Vagina (tissue), 2 donors: ENCODE measurements around the gene CD34. TPM values are rescaled to one million over a fixed set of nuclear protein-coding genes. Genes with fewer than 3 reads are reported as not detected.

ENCODE experiments used
- DNase-seq, 2 donors: peaks; one replicate each; pipeline ENCODE4 v3.0.0-alpha.2; 2017; ENCODE audit errors: extremely low spot score in 2 of 2
- H3K27ac ChIP-seq: fragments of 200-600 bp; sonication (generic); one replicate; pipeline ENCODE4 v1.5.1; 2019
- H3K27me3 ChIP-seq: fragments of 200-600 bp; sonication (generic); one replicate; pipeline ENCODE4 v1.5.1; 2019
- H3K36me3 ChIP-seq, 2 donors: fragments of 200-600 bp; sonication (generic); one replicate each; pipeline ENCODE4 v1.5.1; 2017 to 2019
- H3K4me1 ChIP-seq: fragments of 200-600 bp; sonication (generic); one replicate; pipeline ENCODE4 v1.5.1; 2019
- H3K4me3 ChIP-seq, 2 donors: fragments of 200-600 bp; sonication (generic); 1 replicate in 1 of 2; 2 replicates in 1 of 2; pipeline ENCODE4 v1.5.1; 2016 to 2019
- H3K9me3 ChIP-seq: fragments of 200-600 bp; sonication (generic); one replicate; pipeline ENCODE4 v1.5.1; 2019
- POLR2A ChIP-seq, 2 donors: fragments of 450-650 bp; IDR thresholded peaks; one replicate each; pipeline ENCODE4 v1.6.1; 2017; ENCODE audit warnings: antibody characterized with exemption in 2 of 2, mild to moderate bottlenecking in 2 of 2, moderate library complexity in 2 of 2
- POLR2AphosphoS5 ChIP-seq, 2 donors: sonication (generic); formaldehyde crosslinking; IDR thresholded peaks; one replicate each; pipeline ENCODE4 v1.9.0; 2017; ENCODE audit warnings: antibody characterized with exemption in 2 of 2, mild to moderate bottlenecking in 2 of 2, low read depth in 1 of 2; ENCODE audit not compliant: insufficient read depth in 1 of 2
- intact Hi-C: fragments of 100-400 bp; cut with DNase I; formaldehyde crosslinking; loops from one replicate; pipeline ENCODE4 v1.15.1; 2023
- total RNA-seq: library from RNA; depleted of rRNA; stranded (reverse); fragments of >200 nt; gene quantifications from one replicate; pipeline ENCODE4 v1.2.3, GENCODE V29; 2016
- TF ChIP-seq, protein P1 (sequence below), 3 experiments: fragments of 450-650 bp in 2 of 3; fragments of 200-600 bp in 1 of 3; sonication (generic) in 1 of 3; IDR thresholded peaks; one replicate each; pipeline ENCODE4 v1.5.1; 2017 to 2019; ENCODE audit warnings: antibody characterized with exemption in 3 of 3, mild to moderate bottlenecking in 2 of 3, moderate library complexity in 2 of 3

Gene CD34
- total RNA-seq, 1 donor from 2014 or later, result 57.5 TPM

DNA sequence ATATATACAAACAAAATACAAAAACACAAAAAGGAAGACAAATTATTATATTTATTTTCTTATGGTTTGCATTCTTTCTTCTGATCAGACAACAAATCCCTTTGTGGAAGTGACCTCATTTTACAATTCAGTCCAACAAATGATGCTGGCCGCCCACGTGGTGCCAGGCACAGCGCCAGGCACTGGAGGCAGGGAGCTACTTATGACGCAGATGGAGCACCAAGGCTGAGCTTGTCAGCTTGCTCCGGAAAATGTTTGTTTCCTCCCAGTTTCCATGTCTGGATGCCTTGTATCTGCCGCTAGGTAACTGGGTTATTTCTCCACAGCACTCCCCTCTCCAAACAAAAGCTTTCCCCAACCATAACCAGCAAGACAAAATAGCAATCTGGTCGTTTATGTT, 30.7 kb upstream of the CD34 start:
- H3K27ac ChIP-seq, result peak overlapping the region; percentile 47
- H3K4me3 ChIP-seq, result no peak overlapping the region
- TF ChIP-seq, protein P1, sequence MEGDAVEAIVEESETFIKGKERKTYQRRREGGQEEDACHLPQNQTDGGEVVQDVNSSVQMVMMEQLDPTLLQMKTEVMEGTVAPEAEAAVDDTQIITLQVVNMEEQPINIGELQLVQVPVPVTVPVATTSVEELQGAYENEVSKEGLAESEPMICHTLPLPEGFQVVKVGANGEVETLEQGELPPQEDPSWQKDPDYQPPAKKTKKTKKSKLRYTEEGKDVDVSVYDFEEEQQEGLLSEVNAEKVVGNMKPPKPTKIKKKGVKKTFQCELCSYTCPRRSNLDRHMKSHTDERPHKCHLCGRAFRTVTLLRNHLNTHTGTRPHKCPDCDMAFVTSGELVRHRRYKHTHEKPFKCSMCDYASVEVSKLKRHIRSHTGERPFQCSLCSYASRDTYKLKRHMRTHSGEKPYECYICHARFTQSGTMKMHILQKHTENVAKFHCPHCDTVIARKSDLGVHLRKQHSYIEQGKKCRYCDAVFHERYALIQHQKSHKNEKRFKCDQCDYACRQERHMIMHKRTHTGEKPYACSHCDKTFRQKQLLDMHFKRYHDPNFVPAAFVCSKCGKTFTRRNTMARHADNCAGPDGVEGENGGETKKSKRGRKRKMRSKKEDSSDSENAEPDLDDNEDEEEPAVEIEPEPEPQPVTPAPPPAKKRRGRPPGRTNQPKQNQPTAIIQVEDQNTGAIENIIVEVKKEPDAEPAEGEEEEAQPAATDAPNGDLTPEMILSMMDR (IDR thresholded peaks at IDR 0.05), result no peak
- TF ChIP-seq POLR2A (IDR thresholded peaks at IDR 0.05), result no peak
- TF ChIP-seq POLR2AphosphoS5 (IDR thresholded peaks at IDR 0.05; ENCODE audit: insufficient read depth in 1 of 2, low read depth in 1 of 2), result peak; percentile 61 to 79
- H3K4me1 ChIP-seq, result peaks cover 7% of the 10 kb centered on the region
- no peaks in the 10 kb centered on the region for H3K9me3 ChIP-seq
- no peak for DNase-seq
- intact Hi-C loops, result no loop called here
- H3K27me3 ChIP-seq, result no peaks in the 10 kb centered on the region
- no peaks in the 10 kb centered on the region for H3K36me3 ChIP-seq

DNA sequence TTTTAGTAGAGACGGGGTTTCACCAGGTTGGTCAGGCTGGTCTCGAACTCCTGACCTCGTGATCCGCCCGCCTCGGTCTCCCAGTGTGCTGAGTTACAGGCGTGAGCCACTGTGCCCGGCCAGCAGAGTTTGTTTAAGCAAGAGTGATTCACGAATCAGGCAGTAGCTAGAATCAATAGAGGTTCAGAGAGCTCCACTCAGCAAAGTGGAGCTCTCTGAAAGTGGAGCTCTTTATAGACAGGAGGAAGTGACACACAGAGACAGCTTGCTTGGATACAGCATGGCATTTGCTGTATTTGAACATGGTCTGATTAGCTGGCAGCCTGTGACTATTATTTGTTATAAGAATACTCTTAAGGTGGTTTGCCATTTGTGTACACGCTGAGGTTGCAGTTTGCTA, 27.1 kb upstream of the CD34 start:
- Histone ChIP-seq H3K4me1 (peaks cover 7% of the 10 kb centered on the region), H3K27ac (no peak overlapping the region), H3K27me3 (no peaks in the 10 kb centered on the region), H3K4me3 (no peak overlapping the region), H3K36me3 (no peaks in the 10 kb centered on the region), H3K9me3 (no peaks in the 10 kb centered on the region)
- intact Hi-C loops, result no loop called here
- DNase-seq, result no peak
- TF ChIP-seq POLR2A (IDR thresholded peaks at IDR 0.05), result no peak
- no peak for TF ChIP-seq POLR2AphosphoS5 (IDR thresholded peaks at IDR 0.05; ENCODE audit: insufficient read depth in 1 of 2, low read depth in 1 of 2)

DNA sequence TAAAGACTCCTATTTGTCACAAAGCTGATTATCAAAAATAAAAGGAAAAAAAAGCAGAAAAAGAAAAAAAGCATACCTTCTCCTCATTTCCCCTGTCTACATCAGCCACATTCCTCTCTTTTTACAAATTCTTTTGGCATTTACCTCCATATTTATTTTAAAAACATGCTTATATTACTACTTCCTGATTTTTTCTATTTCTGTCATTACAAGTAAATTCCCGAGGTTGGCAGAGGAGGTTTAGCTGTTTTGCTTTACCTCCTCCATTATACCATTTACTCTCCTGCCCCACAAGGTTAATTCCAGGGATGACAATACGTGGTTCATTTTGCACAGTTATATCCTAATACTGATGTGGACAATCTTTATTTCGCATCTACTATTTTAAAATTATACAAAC, 26.3 kb upstream of the CD34 start:
- Histone ChIP-seq H3K4me3 (no peak overlapping the region), H3K27me3 (no peaks in the 10 kb centered on the region), H3K9me3 (no peaks in the 10 kb centered on the region), H3K36me3 (no peaks in the 10 kb centered on the region), H3K4me1 (peaks cover 7% of the 10 kb centered on the region), H3K27ac (no peak overlapping the region)
- TF ChIP-seq POLR2A (IDR thresholded peaks at IDR 0.05) (no peak), POLR2AphosphoS5 (IDR thresholded peaks at IDR 0.05; ENCODE audit: insufficient read depth in 1 of 2, low read depth in 1 of 2) (no peak)
- TF ChIP-seq, protein P1 (IDR thresholded peaks at IDR 0.05), result no peak
- intact Hi-C loops, result no loop called here
- DNase-seq, result no peak

DNA sequence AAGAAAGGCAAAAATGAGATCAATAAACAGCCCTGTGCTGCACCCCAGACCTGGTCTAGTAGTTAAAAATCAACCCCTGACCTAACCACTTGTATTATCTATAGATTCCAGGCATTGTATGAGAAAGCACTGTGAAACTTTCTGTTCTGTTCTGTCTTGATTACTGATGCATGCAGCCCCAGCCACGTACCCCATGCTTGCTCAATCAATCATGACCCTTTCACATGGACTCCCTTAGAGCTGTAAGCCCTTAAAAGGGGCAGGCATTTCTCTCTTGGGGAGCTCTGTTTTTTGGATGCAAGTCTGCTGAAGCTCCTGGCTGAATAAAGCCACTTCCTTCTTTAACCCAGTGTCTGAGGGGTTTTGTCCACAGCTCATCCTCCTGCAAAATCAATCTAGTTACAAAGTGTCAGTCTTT, 24.2 kb upstream of the CD34 start:
- no peak overlapping the region for H3K27ac ChIP-seq
- DNase-seq, result no peak
- no peaks in the 10 kb centered on the region for H3K9me3 ChIP-seq
- H3K27me3 ChIP-seq, result no peaks in the 10 kb centered on the region
- no peak overlapping the region for H3K4me3 ChIP-seq
- H3K36me3 ChIP-seq, result no peaks in the 10 kb centered on the region
- TF ChIP-seq POLR2A (IDR thresholded peaks at IDR 0.05) (no peak), POLR2AphosphoS5 (IDR thresholded peaks at IDR 0.05; ENCODE audit: insufficient read depth in 1 of 2, low read depth in 1 of 2) (no peak)
- TF ChIP-seq, protein P1 (IDR thresholded peaks at IDR 0.05), result no peak
- intact Hi-C loops, result no loop called here
- H3K4me1 ChIP-seq, result no peaks in the 10 kb centered on the region

DNA sequence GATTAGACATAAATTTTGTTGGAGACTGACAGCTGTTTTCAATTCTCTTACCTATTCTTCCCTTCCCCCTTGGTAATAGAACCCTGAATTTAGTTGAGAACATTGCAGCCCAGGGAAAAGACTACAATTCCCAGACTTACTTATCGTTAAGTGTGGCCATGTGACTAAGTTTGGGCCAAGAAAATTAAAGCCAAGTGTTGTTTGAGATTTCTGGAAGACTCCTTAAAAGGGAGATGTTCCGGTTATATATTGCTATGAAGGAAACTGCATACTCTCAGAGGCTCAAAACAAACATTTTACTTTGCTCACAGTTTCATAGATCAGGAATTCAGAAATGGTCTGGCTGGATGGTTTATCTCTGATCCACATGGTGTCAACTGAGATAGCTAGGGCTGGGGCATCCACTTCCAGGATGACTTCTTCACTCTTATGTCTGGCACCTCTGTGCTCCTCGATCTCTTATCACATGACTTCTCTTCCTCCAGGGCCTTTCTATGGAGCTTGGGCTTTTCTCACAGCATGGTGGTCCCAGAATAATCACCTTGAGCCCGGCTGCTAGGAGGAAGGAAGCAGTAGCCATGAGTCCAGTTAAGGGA, 22.4 kb upstream of the CD34 start:
- H3K27me3 ChIP-seq, result no peaks in the 10 kb centered on the region
- intact Hi-C loops, result no loop called here

More for the DNA sequence above, 22.4 kb upstream of the CD34 start:
- Histone ChIP-seq H3K4me1 (no peaks in the 10 kb centered on the region), H3K36me3 (no peaks in the 10 kb centered on the region), H3K27ac (no peak overlapping the region), H3K4me3 (no peak overlapping the region), H3K9me3 (no peaks in the 10 kb centered on the region)
- DNase-seq, result no peak
- TF ChIP-seq POLR2A (IDR thresholded peaks at IDR 0.05), result no peak
- no peak for TF ChIP-seq POLR2AphosphoS5 (IDR thresholded peaks at IDR 0.05; ENCODE audit: insufficient read depth in 1 of 2, low read depth in 1 of 2)
- TF ChIP-seq, protein P1 (IDR thresholded peaks at IDR 0.05), result no peak
